Measurements from ENCODE around the gene DAD1. TPM values are rescaled to one million over a fixed set of nuclear protein-coding genes. Genes with fewer than 3 reads are reported as not detected.
"Not testable (repeated sequence)": the region's sequence is repeated elsewhere in the genome, so short reads cannot be mapped to it uniquely, and the experiment has no call there.

The DAD1 gene
- total RNA-seq, 2 experiments from 2014 or later = 194 to 196 TPM

GRCh38 chr14:22588526-22589095 lies 413 bp downstream of the DAD1 start:
- peak overlapping the region; percentile 98 for H3K27ac Mint-ChIP-seq
- H3K27me3 Mint-ChIP-seq = peaks cover 1% of the 10 kb centered on the region
- no peak for ATAC-seq
- intact Hi-C loops (cut with micrococcal nuclease) = loop anchor here (10.0 kb wide), 1 partner anchor 126 kb away; no protein-coding TSS in a partner anchor
- DNase-seq = peak; percentile 24
- no peak for TF ChIP-seq CTCF (IDR thresholded peaks at IDR 0.05)
- H3K9me3 Mint-ChIP-seq = no peaks in the 10 kb centered on the region
- CTCF ChIA-PET = interaction anchor here (0.6 to 12.8 kb wide), 22 partner anchors 9 to 885 kb away, joined by 3 to 163 read pairs (median 4); partner anchors contain the start of genes ABHD4 and OXA1L
- peaks cover 64% of the 10 kb centered on the region for H3K4me1 Mint-ChIP-seq (ENCODE audit: low read depth)
- peak overlapping the region; percentile 83 for H3K4me3 Mint-ChIP-seq
- POLR2A ChIA-PET = interaction anchor here (0.6 to 3.9 kb wide), 30 partner anchors 9 to 667 kb away, joined by 3 to 31 read pairs (median 4); partner anchors contain the start of genes ABHD4 and OXA1L
- H3K36me3 Mint-ChIP-seq (ENCODE audit: low read depth) = peaks cover 40% of the 10 kb centered on the region

- H3K9me3 Mint-ChIP-seq, H3K27me3 Mint-ChIP-seq, ATAC-seq, DNase-seq: not testable (repeated sequence)
- H3K4me1 Mint-ChIP-seq (ENCODE audit: low read depth) = peaks cover 71% of the 10 kb centered on the region
- peaks cover 47% of the 10 kb centered on the region for H3K36me3 Mint-ChIP-seq (ENCODE audit: low read depth)
- ChIA-PET POLR2A (interaction anchor here (0.6 to 3.9 kb wide), 25 partner anchors 8 to 506 kb away, joined by 3 to 31 read pairs (median 4); partner anchors contain the start of genes ABHD4 and OXA1L), CTCF (interaction anchor here (1.2 to 12.8 kb wide), 13 partner anchors 8 to 399 kb away, joined by 3 to 163 read pairs (median 6); partner anchors contain the start of genes ABHD4 and OXA1L)
- H3K4me3 Mint-ChIP-seq = peak overlapping the region; percentile 83
- intact Hi-C loops (cut with micrococcal nuclease) = loop anchor here (10.0 kb wide), 1 partner anchor 127 kb away; no protein-coding TSS in a partner anchor
- peak overlapping the region; percentile 98 for H3K27ac Mint-ChIP-seq
Observed at GRCh38 chr14:22587677-22588422, 1.2 kb downstream of the DAD1 start.

DNA sequence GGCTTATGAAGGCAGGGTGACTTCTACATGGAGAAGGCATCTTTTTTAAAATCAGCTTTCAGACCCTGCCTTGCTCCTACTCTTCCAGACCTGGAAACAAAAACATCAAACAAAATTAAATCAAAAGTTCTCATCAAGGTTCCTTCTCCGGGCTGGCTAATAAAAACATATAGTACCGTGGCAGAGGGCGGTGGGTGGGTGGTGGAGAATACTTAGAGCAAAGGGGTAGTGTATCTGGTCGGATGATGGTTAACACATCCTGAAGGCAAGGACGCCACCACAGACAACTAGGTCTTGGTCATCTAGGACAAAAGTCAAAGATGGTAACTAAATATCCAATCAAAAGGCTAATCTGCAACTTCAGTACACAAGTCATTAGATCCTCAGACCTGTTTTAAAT lies 1.8 kb downstream of the DAD1 start:
- Mint-ChIP-seq H3K36me3 (ENCODE audit: low read depth) (peaks cover 49% of the 10 kb centered on the region), H3K4me3 (peak overlapping the region; percentile 83), H3K4me1 (ENCODE audit: low read depth) (peaks cover 71% of the 10 kb centered on the region), H3K9me3 (no peaks in the 10 kb centered on the region), H3K27me3 (peaks cover 1% of the 10 kb centered on the region), H3K27ac (peak overlapping the region; percentile 98)
- TF ChIP-seq CTCF (IDR thresholded peaks at IDR 0.05) = no peak
- DNase-seq (no peak), ATAC-seq (no peak)
- POLR2A ChIA-PET = interaction anchor here (3.2 to 3.9 kb wide), 3 partner anchors 10 to 31 kb away, joined by 22 to 31 read pairs (median 26); partner anchors contain the start of gene ABHD4
- intact Hi-C loops (cut with micrococcal nuclease) = loop anchor here (10.0 kb wide), 1 partner anchor 128 kb away; no protein-coding TSS in a partner anchor
- CTCF ChIA-PET = interaction anchor here (1.2 to 12.8 kb wide), 6 partner anchors 11 to 399 kb away, joined by 4 to 163 read pairs (median 14); partner anchors contain the start of gene ABHD4

DNA sequence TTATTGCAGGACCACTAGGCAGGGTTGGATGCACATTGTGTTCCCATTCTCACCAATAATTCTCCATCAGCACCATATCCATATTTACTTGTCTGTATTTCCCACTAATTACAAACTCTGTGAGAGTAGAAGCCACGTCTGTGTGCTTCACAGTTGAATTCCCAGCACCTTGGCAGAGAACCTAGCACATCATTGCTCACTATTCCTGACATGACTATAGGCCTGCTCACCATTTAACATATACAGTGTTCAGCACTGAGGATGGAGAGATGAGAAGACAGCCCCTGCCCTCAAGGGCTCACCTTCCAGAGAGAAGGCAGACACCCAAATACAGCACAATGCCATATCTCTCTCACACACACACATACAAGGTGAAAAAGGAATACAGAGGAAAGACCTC lies 5.0 kb downstream of the DAD1 start:
- CTCF ChIA-PET = interaction anchor here (1.7 to 12.8 kb wide), 2 partner anchors 12 to 239 kb away, joined by 4 to 163 read pairs; no protein-coding TSS in a partner anchor
- H3K27ac Mint-ChIP-seq = peak overlapping the region; percentile 14
- TF ChIP-seq CTCF (IDR thresholded peaks at IDR 0.05) = no peak
- no peaks in the 10 kb centered on the region for H3K27me3 Mint-ChIP-seq
- no peaks in the 10 kb centered on the region for H3K9me3 Mint-ChIP-seq
- H3K36me3 Mint-ChIP-seq (ENCODE audit: low read depth) = peaks cover 63% of the 10 kb centered on the region
- ATAC-seq (no peak), DNase-seq (no peak)
- no peak overlapping the region for H3K4me3 Mint-ChIP-seq
- intact Hi-C loops (cut with micrococcal nuclease) = loop anchor here (10.0 kb wide), 1 partner anchor 131 kb away; no protein-coding TSS in a partner anchor
- peaks cover 65% of the 10 kb centered on the region for H3K4me1 Mint-ChIP-seq (ENCODE audit: low read depth)
- POLR2A ChIA-PET = interaction anchor here (1.0 to 1.5 kb wide), 2 partner anchors 14 to 28 kb away, joined by 3 to 6 read pairs; no protein-coding TSS in a partner anchor

- TF ChIP-seq CTCF (IDR thresholded peaks at IDR 0.05) = no peak
- ATAC-seq = no peak
- Mint-ChIP-seq H3K27ac (no peak overlapping the region), H3K9me3 (no peaks in the 10 kb centered on the region), H3K4me3 (no peak overlapping the region), H3K27me3 (no peaks in the 10 kb centered on the region), H3K36me3 (ENCODE audit: low read depth) (peaks cover 57% of the 10 kb centered on the region), H3K4me1 (ENCODE audit: low read depth) (peaks cover 69% of the 10 kb centered on the region)
- ChIA-PET POLR2A (no interaction called here), CTCF (interaction anchor here (2.3 to 2.6 kb wide), 2 partner anchors 8 to 10 kb away, joined by 6 to 20 read pairs; partner anchors contain the start of gene DAD1)
- intact Hi-C loops (cut with micrococcal nuclease) = loop anchor here (10.0 kb wide), 1 partner anchor 134 kb away; no protein-coding TSS in a partner anchor
- DNase-seq = no peak
Observed at GRCh38 chr14:22580625-22581024, 8.4 kb downstream of the DAD1 start.
